HEK293 (cell line): Measurements from ENCODE around the gene TRMT1.

Experiments
- IKZF3 ChIP-seq: fragments of 450-650 bp; IDR thresholded peaks from 2 replicates; pipeline ENCODE4 v1.5.0; 2018; ENCODE audit warnings: missing biosample characterization, mild to moderate bottlenecking, missing genetic modification characterization, moderate library complexity
- KLF7 ChIP-seq: fragments of 450-650 bp; formaldehyde crosslinking; IDR thresholded peaks from 2 replicates; pipeline ENCODE4 v1.5.1; 2016; ENCODE audit warnings: missing biosample characterization, missing genetic modification characterization, borderline replicate concordance
- MYNN ChIP-seq: fragments of 450-650 bp; formaldehyde crosslinking; IDR thresholded peaks from 2 replicates; pipeline ENCODE4 v1.5.1; 2016; ENCODE audit warnings: missing biosample characterization, missing genetic modification characterization, borderline replicate concordance
- PRDM1 ChIP-seq: fragments of 450-650 bp; formaldehyde crosslinking; IDR thresholded peaks from 2 replicates; pipeline ENCODE4; 2016; ENCODE audit warnings: missing biosample characterization, missing genetic modification characterization
- RBAK ChIP-seq: fragments of 450-650 bp; formaldehyde crosslinking; IDR thresholded peaks from 2 replicates; pipeline ENCODE4 v1.5.1; 2016; ENCODE audit warnings: missing biosample characterization, missing genetic modification characterization
- TRIM28 ChIP-seq: IDR thresholded peaks from 2 replicates; pipeline ENCODE4 v1.6.1; 2011; ENCODE audit warnings: low read length, control low read depth, borderline replicate concordance
- ZBTB17 ChIP-seq: fragments of 450-650 bp; formaldehyde crosslinking; IDR thresholded peaks from 2 replicates; pipeline ENCODE4 v1.5.1; 2016; ENCODE audit warnings: missing biosample characterization, missing genetic modification characterization
- ZBTB48 ChIP-seq: fragments of 450-650 bp; formaldehyde crosslinking; IDR thresholded peaks from 2 replicates; pipeline ENCODE4 v1.5.1; 2016; ENCODE audit warnings: missing biosample characterization, missing genetic modification characterization
- ZFP69B ChIP-seq: fragments of 450-650 bp; formaldehyde crosslinking; IDR thresholded peaks from 2 replicates; pipeline ENCODE4 v1.5.1; 2016; ENCODE audit warnings: missing biosample characterization, missing genetic modification characterization
- ZNF121 ChIP-seq: fragments of 450-650 bp; formaldehyde crosslinking; IDR thresholded peaks from 2 replicates; pipeline ENCODE4 v1.5.1; 2016; ENCODE audit warnings: missing biosample characterization, missing genetic modification characterization
- ZNF292 ChIP-seq: fragments of 450-650 bp; formaldehyde crosslinking; IDR thresholded peaks from 2 replicates; pipeline ENCODE4 v1.5.1; 2016; ENCODE audit warnings: low read depth, missing biosample characterization, missing genetic modification characterization, borderline replicate concordance
- ZNF391 ChIP-seq: fragments of 450-650 bp; formaldehyde crosslinking; IDR thresholded peaks from 2 replicates; pipeline ENCODE4 v1.5.1; 2016; ENCODE audit warnings: low read depth, missing biosample characterization, missing genetic modification characterization, borderline replicate concordance
- ZNF426 ChIP-seq: fragments of 450-650 bp; formaldehyde crosslinking; IDR thresholded peaks from 2 replicates; pipeline ENCODE4 v1.5.1; 2017; ENCODE audit warnings: missing biosample characterization, missing genetic modification characterization, mild to moderate bottlenecking, inconsistent platforms, moderate library complexity
- ZNF521 ChIP-seq: fragments of 450-650 bp; formaldehyde crosslinking; IDR thresholded peaks from 2 replicates; pipeline ENCODE4 v1.5.1; 2017; ENCODE audit warnings: missing biosample characterization, mild to moderate bottlenecking, missing genetic modification characterization
- ZNF785 ChIP-seq: fragments of 450-650 bp; formaldehyde crosslinking; IDR thresholded peaks from 2 replicates; pipeline ENCODE4 v1.5.1; 2016; ENCODE audit warnings: missing biosample characterization, missing genetic modification characterization
- ZNF843 ChIP-seq: fragments of 450-650 bp; formaldehyde crosslinking; IDR thresholded peaks from 2 replicates; pipeline ENCODE4 v1.5.1; 2016; ENCODE audit warnings: missing biosample characterization, missing genetic modification characterization
- TF ChIP-seq, protein P1 (sequence below): fragments of 450-650 bp; formaldehyde crosslinking; IDR thresholded peaks from 2 replicates; pipeline ENCODE4 v1.5.1; 2016; ENCODE audit warnings: missing biosample characterization, missing genetic modification characterization
- TF ChIP-seq, protein P2 (sequence below): fragments of 450-650 bp; formaldehyde crosslinking; IDR thresholded peaks from 2 replicates; pipeline ENCODE4 v1.5.0; 2017; ENCODE audit warnings: missing biosample characterization, missing genetic modification characterization, borderline replicate concordance
- TF ChIP-seq, protein P3 (sequence below): fragments of 450-650 bp; formaldehyde crosslinking; IDR thresholded peaks from 2 replicates; pipeline ENCODE4 v1.5.1; 2016; ENCODE audit warnings: missing biosample characterization, missing genetic modification characterization
- TF ChIP-seq, protein P4 (sequence below): fragments of 450-650 bp; formaldehyde crosslinking; IDR thresholded peaks from 2 replicates; pipeline ENCODE4 v1.5.1; 2016; ENCODE audit warnings: missing biosample characterization, missing genetic modification characterization
- TF ChIP-seq, protein P5 (sequence below): fragments of 450-650 bp; IDR thresholded peaks from 2 replicates; pipeline ENCODE4 v1.5.1; 2018; ENCODE audit warnings: missing biosample characterization, missing genetic modification characterization
- TF ChIP-seq, protein P6 (sequence below): fragments of 450-650 bp; formaldehyde crosslinking; IDR thresholded peaks from 2 replicates; pipeline ENCODE4 v1.5.1; 2016; ENCODE audit warnings: missing biosample characterization, missing genetic modification characterization, low read depth
- TF ChIP-seq, protein P7 (sequence below): fragments of 450-650 bp; formaldehyde crosslinking; IDR thresholded peaks from 2 replicates; pipeline ENCODE4 v1.5.1; 2016; ENCODE audit warnings: missing biosample characterization, missing genetic modification characterization

TRMT1 gene

DNA sequence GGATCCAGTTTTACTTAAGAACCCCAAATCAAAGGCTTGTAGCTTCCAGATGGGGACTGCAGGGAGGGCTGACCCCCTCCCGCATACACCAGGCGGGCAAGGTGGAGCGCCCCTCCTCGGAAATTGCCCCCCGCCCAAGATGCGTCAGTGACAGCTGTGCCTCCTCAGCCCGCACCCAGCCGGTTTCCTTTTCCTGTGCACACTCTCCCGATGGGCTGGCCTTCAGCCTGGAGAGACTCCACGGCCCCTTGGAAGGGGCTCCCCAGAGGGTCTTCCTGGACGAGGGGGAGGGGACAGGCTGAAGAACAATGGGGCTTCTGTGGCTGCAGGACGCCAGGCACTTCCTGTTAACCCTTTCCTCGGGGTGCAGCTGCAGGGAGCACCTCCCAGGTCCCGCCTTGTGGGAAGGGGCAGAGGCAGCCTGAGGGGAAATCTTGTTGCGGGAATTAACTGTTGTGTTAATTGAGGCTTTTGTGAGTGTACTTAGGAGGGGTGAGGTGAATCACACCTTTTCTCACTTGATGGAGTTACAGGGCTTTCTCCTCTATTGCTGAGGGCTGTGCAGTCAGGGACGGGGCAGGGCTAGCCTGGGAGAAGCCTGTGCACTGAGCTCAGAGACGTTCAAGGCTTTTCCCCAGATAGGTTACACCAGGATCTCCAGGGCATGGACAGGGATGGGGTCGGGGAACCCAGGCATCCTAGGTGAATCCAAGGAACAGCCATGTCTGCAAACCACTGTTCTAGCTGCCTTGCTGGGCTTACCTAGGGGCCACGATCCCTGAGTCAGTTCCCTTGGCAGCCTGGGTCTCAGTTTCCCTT lies 48.0 kb upstream of the TRMT1 start (continued):
- TF ChIP-seq ZNF391: 0 out of 2 replicates have a peak, but pooled peaks have one; percentile 35
- TF ChIP-seq RBAK: no peak
- TF ChIP-seq, protein P1, sequence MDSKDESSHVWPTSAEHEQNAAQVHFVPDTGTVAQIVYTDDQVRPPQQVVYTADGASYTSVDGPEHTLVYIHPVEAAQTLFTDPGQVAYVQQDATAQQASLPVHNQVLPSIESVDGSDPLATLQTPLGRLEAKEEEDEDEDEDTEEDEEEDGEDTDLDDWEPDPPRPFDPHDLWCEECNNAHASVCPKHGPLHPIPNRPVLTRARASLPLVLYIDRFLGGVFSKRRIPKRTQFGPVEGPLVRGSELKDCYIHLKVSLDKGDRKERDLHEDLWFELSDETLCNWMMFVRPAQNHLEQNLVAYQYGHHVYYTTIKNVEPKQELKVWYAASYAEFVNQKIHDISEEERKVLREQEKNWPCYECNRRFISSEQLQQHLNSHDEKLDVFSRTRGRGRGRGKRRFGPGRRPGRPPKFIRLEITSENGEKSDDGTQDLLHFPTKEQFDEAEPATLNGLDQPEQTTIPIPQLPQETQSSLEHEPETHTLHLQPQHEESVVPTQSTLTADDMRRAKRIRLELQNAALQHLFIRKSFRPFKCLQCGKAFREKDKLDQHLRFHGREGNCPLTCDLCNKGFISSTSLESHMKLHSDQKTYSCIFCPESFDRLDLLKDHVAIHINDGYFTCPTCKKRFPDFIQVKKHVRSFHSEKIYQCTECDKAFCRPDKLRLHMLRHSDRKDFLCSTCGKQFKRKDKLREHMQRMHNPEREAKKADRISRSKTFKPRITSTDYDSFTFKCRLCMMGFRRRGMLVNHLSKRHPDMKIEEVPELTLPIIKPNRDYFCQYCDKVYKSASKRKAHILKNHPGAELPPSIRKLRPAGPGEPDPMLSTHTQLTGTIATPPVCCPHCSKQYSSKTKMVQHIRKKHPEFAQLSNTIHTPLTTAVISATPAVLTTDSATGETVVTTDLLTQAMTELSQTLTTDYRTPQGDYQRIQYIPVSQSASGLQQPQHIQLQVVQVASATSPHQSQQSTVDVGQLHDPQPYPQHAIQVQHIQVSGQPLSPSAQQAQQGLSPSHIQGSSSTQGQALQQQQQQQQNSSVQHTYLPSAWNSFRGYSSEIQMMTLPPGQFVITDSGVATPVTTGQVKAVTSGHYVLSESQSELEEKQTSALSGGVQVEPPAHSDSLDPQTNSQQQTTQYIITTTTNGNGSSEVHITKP: peak; percentile 88
- TF ChIP-seq, protein P2, sequence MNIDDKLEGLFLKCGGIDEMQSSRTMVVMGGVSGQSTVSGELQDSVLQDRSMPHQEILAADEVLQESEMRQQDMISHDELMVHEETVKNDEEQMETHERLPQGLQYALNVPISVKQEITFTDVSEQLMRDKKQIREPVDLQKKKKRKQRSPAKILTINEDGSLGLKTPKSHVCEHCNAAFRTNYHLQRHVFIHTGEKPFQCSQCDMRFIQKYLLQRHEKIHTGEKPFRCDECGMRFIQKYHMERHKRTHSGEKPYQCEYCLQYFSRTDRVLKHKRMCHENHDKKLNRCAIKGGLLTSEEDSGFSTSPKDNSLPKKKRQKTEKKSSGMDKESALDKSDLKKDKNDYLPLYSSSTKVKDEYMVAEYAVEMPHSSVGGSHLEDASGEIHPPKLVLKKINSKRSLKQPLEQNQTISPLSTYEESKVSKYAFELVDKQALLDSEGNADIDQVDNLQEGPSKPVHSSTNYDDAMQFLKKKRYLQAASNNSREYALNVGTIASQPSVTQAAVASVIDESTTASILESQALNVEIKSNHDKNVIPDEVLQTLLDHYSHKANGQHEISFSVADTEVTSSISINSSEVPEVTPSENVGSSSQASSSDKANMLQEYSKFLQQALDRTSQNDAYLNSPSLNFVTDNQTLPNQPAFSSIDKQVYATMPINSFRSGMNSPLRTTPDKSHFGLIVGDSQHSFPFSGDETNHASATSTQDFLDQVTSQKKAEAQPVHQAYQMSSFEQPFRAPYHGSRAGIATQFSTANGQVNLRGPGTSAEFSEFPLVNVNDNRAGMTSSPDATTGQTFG: no peak
- TF ChIP-seq PRDM1: peak; percentile 4; the same call in 1 of the 2 replicates
- TF ChIP-seq, protein P3, sequence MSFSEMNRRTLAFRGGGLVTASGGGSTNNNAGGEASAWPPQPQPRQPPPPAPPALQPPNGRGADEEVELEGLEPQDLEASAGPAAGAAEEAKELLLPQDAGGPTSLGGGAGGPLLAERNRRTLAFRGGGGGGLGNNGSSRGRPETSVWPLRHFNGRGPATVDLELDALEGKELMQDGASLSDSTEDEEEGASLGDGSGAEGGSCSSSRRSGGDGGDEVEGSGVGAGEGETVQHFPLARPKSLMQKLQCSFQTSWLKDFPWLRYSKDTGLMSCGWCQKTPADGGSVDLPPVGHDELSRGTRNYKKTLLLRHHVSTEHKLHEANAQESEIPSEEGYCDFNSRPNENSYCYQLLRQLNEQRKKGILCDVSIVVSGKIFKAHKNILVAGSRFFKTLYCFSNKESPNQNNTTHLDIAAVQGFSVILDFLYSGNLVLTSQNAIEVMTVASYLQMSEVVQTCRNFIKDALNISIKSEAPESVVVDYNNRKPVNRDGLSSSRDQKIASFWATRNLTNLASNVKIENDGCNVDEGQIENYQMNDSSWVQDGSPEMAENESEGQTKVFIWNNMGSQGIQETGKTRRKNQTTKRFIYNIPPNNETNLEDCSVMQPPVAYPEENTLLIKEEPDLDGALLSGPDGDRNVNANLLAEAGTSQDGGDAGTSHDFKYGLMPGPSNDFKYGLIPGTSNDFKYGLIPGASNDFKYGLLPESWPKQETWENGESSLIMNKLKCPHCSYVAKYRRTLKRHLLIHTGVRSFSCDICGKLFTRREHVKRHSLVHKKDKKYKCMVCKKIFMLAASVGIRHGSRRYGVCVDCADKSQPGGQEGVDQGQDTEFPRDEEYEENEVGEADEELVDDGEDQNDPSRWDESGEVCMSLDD (tag by site-specific recombination): peak; percentile 79
- TF ChIP-seq KLF7 (tag by site-specific recombination): peak; percentile 82; the same call in 1 of the 2 replicates
- peak; percentile 77 for TF ChIP-seq ZBTB48 (tag by site-specific recombination)
- TF ChIP-seq ZBTB17 (tag by site-specific recombination): peak; percentile 88
- no peak for TF ChIP-seq MYNN
- peak; percentile 63; the same call in 1 of the 2 replicates for TF ChIP-seq TRIM28
- no peak for TF ChIP-seq ZFP69B (tag by site-specific recombination)
- TF ChIP-seq, protein P4, sequence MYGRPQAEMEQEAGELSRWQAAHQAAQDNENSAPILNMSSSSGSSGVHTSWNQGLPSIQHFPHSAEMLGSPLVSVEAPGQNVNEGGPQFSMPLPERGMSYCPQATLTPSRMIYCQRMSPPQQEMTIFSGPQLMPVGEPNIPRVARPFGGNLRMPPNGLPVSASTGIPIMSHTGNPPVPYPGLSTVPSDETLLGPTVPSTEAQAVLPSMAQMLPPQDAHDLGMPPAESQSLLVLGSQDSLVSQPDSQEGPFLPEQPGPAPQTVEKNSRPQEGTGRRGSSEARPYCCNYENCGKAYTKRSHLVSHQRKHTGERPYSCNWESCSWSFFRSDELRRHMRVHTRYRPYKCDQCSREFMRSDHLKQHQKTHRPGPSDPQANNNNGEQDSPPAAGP: peak; percentile 99
- peak; percentile 72; the same call in 1 of the 2 replicates for TF ChIP-seq IKZF3 (tag by site-specific recombination)
- TF ChIP-seq ZNF521: no peak
- TF ChIP-seq, protein P5, sequence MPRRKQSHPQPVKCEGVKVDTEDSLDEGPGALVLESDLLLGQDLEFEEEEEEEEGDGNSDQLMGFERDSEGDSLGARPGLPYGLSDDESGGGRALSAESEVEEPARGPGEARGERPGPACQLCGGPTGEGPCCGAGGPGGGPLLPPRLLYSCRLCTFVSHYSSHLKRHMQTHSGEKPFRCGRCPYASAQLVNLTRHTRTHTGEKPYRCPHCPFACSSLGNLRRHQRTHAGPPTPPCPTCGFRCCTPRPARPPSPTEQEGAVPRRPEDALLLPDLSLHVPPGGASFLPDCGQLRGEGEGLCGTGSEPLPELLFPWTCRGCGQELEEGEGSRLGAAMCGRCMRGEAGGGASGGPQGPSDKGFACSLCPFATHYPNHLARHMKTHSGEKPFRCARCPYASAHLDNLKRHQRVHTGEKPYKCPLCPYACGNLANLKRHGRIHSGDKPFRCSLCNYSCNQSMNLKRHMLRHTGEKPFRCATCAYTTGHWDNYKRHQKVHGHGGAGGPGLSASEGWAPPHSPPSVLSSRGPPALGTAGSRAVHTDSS (tag by site-specific recombination): no peak
- TF ChIP-seq ZNF785: no peak
- TF ChIP-seq ZNF121: no peak
- no peak for TF ChIP-seq ZNF292 (tag by site-specific recombination)
- TF ChIP-seq ZNF426 (tag by site-specific recombination): no peak
- TF ChIP-seq, protein P6, sequence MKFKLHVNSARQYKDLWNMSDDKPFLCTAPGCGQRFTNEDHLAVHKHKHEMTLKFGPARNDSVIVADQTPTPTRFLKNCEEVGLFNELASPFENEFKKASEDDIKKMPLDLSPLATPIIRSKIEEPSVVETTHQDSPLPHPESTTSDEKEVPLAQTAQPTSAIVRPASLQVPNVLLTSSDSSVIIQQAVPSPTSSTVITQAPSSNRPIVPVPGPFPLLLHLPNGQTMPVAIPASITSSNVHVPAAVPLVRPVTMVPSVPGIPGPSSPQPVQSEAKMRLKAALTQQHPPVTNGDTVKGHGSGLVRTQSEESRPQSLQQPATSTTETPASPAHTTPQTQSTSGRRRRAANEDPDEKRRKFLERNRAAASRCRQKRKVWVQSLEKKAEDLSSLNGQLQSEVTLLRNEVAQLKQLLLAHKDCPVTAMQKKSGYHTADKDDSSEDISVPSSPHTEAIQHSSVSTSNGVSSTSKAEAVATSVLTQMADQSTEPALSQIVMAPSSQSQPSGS (tag by site-specific recombination): no peak; the same call in 1 of the 2 replicates
- TF ChIP-seq ZNF843 (tag by site-specific recombination): no peak
- TF ChIP-seq, protein P7, sequence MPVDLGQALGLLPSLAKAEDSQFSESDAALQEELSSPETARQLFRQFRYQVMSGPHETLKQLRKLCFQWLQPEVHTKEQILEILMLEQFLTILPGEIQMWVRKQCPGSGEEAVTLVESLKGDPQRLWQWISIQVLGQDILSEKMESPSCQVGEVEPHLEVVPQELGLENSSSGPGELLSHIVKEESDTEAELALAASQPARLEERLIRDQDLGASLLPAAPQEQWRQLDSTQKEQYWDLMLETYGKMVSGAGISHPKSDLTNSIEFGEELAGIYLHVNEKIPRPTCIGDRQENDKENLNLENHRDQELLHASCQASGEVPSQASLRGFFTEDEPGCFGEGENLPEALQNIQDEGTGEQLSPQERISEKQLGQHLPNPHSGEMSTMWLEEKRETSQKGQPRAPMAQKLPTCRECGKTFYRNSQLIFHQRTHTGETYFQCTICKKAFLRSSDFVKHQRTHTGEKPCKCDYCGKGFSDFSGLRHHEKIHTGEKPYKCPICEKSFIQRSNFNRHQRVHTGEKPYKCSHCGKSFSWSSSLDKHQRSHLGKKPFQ (tag by site-specific recombination): peak; percentile 85
